GM11168 (cell line): ENCODE results near the gene COL12A1.

Experiments
- in situ Hi-C: fragments of 300-500 bp; cut with MboI; formaldehyde crosslinking; loops from one replicate; pipeline ENCODE4 v1.12.0; 2022; ENCODE audit warnings: low sequenced_read_pairs; ENCODE audit not compliant: unreplicated experiment

COL12A1 gene

DNA sequence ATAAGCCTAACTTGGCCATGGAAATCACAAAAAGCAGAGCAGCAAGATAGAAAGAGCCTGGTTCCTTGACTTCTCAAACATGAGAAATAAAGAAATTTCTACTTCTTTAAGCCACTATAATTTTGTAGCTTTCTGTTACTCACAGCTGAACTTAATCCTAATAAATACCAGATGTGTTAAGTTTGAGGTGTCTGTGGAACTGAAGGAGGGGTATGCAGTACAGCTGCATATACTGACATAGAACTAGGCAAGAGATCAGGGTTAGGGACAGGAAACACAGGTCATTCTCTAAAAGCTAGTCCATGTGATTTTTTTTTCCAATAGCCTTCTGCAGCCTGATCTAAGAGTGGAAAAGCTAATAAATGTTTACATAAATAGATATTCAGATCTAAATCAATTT, 123.9 kb downstream of the COL12A1 start:
- in situ Hi-C loops = no loop called here

DNA sequence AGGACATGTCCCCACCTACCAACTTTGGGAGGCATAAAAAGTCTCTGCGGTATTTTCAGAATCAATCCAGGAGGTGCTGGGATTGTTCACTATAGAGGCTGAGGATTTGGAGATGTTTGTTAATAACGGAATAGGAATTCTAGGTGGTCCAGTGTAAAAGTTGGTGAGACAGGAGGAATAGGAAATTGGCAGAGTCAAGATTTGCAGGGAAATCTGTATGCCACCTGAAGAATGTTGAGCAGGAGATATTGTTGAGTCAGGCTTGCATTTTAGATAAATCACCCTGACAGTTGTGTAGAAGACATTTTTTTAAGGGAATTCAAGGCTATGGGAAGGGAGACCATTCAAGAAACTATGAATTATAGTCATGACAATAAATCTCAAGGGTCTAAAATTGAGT, 124.8 kb downstream of the COL12A1 start:
- in situ Hi-C loops = no loop called here

GRCh38 chr6:75079589-75079988, 126.3 kb downstream of the COL12A1 start:
- in situ Hi-C loops = no loop called here

- in situ Hi-C loops = no loop called here
These were observed 128.2 kb downstream of the COL12A1 start for GRCh38 chr6:75077701-75078100.

GRCh38 chr6:75076009-75076408, 129.8 kb downstream of the COL12A1 start:
- in situ Hi-C loops = no loop called here

GRCh38 chr6:75070244-75070643, 135.6 kb downstream of the COL12A1 start:
- in situ Hi-C loops = no loop called here

DNA sequence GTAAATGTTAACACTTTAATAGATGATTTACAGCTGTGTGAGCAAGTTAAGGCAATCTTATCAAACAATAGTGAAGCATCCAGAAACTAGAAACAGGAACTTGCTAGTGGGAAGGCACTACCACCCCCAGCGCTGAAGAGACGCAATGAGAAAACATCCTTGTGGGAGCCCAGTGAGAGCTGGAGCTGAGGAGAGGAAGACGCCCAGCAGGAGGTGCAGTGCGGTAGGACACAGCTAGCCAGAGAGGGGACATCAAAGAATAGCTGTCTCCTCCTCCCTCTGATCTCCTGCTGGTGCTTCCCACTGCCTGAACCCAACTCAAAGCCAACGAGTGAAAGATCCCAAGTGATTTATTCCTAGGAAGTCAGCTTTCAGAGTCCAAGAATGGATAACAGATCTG, 140.3 kb downstream of the COL12A1 start:
- in situ Hi-C loops = no loop called here

DNA sequence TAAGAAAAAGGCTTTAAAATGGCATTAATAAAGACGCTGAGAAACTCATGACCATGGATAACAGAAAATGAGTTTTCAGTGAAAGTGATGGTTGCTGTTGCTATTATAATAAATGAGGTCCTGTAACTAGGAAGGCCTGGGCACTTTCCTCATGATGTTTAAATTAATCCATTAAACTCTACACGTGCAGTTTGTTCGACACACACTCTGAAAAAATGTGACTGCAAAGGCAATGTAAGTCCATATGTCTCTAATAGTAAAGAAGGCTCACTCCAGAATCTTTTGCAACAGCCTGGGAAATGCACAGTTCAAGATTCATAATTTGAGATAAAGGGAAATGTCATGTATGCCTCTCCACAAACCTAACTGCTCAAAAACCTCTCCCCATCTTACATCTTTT, 153.4 kb downstream of the COL12A1 start:
- in situ Hi-C loops = no loop called here

DNA sequence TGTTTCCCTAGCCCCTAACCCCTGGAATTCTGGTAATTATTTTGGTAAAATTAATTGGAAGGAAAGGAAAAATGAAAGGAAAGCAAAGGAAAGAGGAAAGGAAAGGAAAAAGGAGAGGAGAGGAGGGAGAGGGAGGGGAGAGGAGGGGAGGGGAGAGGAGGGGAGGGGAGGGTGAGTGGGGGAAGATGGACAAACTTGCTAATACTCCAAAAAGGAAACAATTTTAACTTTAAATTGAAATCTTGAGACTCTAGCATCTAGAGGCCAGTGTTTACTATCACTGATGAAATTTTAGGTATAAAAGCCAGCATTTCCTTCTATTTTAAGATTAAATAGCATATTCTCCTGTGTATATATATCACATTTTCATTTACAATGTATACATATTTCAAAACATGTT, 156.5 kb downstream of the COL12A1 start:
- in situ Hi-C loops = no loop called here

DNA sequence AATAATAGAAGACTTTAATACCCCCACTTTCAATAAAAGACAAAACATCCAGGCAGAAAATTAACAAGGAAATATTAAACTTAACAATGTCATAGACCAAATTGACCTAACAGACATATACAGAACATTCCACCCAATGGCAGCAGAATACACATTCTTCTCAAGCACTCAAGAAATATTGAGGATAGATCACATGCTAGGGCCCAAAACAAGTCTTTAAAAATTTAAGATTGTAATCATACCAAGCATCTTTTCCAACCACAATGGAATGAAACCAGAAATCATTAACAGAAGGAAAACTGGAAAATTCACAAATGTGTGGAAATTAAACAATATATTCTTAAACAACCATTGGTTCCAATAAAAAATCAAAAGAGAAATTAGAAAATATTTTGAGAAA, 161.0 kb downstream of the COL12A1 start:
- in situ Hi-C loops = no loop called here

DNA sequence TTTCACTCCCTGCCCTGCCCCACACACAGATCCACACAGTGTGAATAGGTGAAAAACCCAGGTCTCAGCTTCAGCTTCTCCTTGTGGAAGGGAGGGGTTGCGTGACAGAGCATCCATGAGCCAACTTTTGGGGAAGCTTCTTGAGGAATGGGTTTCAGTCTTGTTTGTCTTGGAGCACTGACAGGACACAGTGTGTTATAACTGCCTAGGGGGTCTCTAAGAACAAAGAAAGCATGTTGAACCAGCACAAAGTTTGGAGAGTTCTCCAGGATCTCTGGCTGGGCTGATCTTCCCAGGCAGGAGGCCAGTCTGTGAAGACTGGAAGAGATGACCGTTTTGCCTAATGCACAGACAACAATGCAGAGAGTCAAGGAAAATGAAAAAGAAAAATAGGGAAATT, 164.5 kb downstream of the COL12A1 start:
- in situ Hi-C loops = no loop called here
